PC-9 (cell line): ENCODE measurements around the gene ARPC4. TPM values are rescaled to one million over a fixed set of nuclear protein-coding genes. Genes with fewer than 3 reads are reported as not detected.

Experiments used
- BruUV-seq: library from RNA; stranded (reverse); fragments of 400-500 nt; replicated peaks from 2 replicates; lab custom pipeline; 2021; lab: Mats Ljungman, UMichigan
- CTCF ChIA-PET: fragments of 300-600 bp; sonication (Branson Sonifier 250); formaldehyde crosslinking; loops from one replicate; lab custom pipeline; 2022; ENCODE audit warnings: antibody characterized with exemption; lab: Charles Lee
- POLR2A ChIA-PET: fragments of 300-600 bp; sonication (Branson Sonifier 250); formaldehyde crosslinking; loops from one replicate; lab custom pipeline; 2022; ENCODE audit warnings: antibody characterized with exemption; ENCODE audit not compliant: unreplicated experiment; lab: Charles Lee
- DNase-seq, 2 experiments: peaks; one replicate each; pipeline versions ENCODE4 v3.0.0 to v3.0.0-alpha.2; 2015 to 2022; ENCODE audit warnings: mixed read lengths in 1 of 2
- H2AFZ ChIP-seq: fragments of 200-600 bp; sonication (generic); 2 replicates; pipeline ENCODE4 v1.8.1; 2017; ENCODE audit warnings: antibody characterized with exemption
- H3F3A ChIP-seq: fragments of 200-600 bp; sonication (generic); 2 replicates; pipeline ENCODE4 v1.8.1; 2017; ENCODE audit warnings: antibody characterized with exemption, mild to moderate bottlenecking, low read depth; ENCODE audit not compliant: insufficient read depth
- H3K27ac ChIP-seq: fragments of 200-600 bp; sonication (generic); 2 replicates; pipeline ENCODE4 v1.6.1; 2016; ENCODE audit warnings: mixed run types
- H3K27me3 ChIP-seq: fragments of 200-600 bp; sonication (generic); 2 replicates; pipeline ENCODE4 v1.6.1; 2016; ENCODE audit warnings: low read depth, mixed run types; ENCODE audit not compliant: insufficient read depth
- H3K36me3 ChIP-seq: fragments of 200-600 bp; sonication (generic); 2 replicates; pipeline ENCODE4 v1.6.1; 2016; ENCODE audit warnings: low read depth, mixed run types
- H3K4me1 ChIP-seq: fragments of 200-600 bp; sonication (generic); replicated peaks from 2 replicates; pipeline ENCODE4 v1.6.1; 2016; ENCODE audit warnings: mixed run types; ENCODE audit not compliant: insufficient read depth
- H3K4me2 ChIP-seq: fragments of 200-600 bp; sonication (generic); 2 replicates; pipeline ENCODE4 v1.6.1; 2017; ENCODE audit warnings: mixed run types
- H3K4me3 ChIP-seq: fragments of 200-600 bp; sonication (generic); 2 replicates; pipeline ENCODE4 v1.6.1; 2016; ENCODE audit warnings: mixed run types
- H3K79me2 ChIP-seq: fragments of 200-600 bp; sonication (generic); 2 replicates; pipeline ENCODE4 v1.6.1; 2017; ENCODE audit warnings: low read depth, mixed run types
- H3K9me2 ChIP-seq: fragments of 200-600 bp; sonication (generic); 2 replicates; pipeline ENCODE4 v1.8.1; 2017; ENCODE audit warnings: mild to moderate bottlenecking; ENCODE audit not compliant: insufficient read depth
- H3K9me3 ChIP-seq: fragments of 200-600 bp; sonication (generic); 2 replicates; pipeline ENCODE4 v1.8.1; 2016; ENCODE audit warnings: low read depth; ENCODE audit not compliant: insufficient read depth
- H4K20me1 ChIP-seq: fragments of 200-600 bp; sonication (generic); 2 replicates; pipeline ENCODE4 v1.8.1; 2017; ENCODE audit not compliant: insufficient read depth
- EZH2 ChIP-seq: fragments of 200-600 bp; sonication (generic); IDR thresholded peaks from 2 replicates; pipeline ENCODE4 v1.8.0; 2017; ENCODE audit warnings: antibody characterized with exemption, low read depth
- intact Hi-C: fragments of 100-400 bp; cut with micrococcal nuclease; formaldehyde crosslinking; loops from one replicate; pipeline ENCODE4 v1.10.0; 2022; ENCODE audit not compliant: unreplicated experiment
- total RNA-seq: library from RNA; stranded (reverse); gene quantifications from 2 replicates; pipeline ENCODE4 v1.2.3, GENCODE V29; 2021
- TF ChIP-seq, protein P1 (sequence below): fragments of 200-600 bp; sonication (generic); conservative IDR thresholded peaks from 2 replicates; pipeline ENCODE4 v1.6.1; 2017; ENCODE audit warnings: mixed run types, antibody characterized with exemption, mild to moderate bottlenecking, moderate library complexity

Gene ARPC4
- total RNA-seq, 1 experiment from 2014 or later = 127 TPM

DNA sequence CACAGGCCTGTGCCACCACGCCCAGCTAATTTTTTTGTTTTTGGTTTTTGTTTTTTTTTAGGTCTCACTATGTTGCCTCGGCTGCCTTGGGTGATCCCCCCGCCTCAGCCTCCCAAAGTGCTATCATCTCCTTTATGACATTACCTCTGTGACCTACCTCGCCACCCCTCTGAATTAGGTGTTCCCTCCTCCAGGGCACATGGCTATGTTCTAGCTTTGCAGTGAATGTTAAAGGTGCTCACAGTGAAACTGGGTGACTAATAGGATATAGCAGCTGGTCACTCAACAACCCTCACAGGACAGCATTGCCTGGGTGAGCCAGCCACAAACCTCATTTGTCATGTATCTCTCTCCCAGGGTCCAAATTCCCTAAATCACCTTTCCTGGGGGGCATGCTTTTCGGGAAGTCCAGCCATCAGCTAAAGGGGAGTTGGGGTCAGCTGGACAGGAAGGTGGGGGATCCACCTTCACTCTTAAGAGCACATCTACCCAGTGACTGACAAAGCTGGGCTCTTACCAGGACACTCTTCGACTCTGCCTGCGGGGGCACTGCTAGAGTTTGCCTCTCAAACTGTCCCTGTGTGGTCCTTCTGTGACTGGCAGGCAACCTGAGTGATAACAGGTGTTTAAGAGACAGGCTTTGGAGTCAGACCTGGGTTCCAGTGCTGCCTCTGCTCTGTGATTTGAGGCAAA, 15.6 kb downstream of the ARPC4 start:
- Histone ChIP-seq H3K27me3 (no peaks in the 10 kb centered on the region), H3F3A (peaks cover 36% of the 10 kb centered on the region), H3K79me2 (no peaks in the 10 kb centered on the region), H3K4me3 (no peak overlapping the region), H3K36me3 (peaks cover 16% of the 10 kb centered on the region), H3K9me3 (no peaks in the 10 kb centered on the region), H4K20me1 (0 out of 2 replicates have a peak, but pooled peaks cover 7% of the 10 kb centered on the region), H3K4me1 (peaks cover 19% of the 10 kb centered on the region), H3K27ac (peak overlapping the region; percentile 62), H3K9me2 (no peaks in the 10 kb centered on the region), H3K4me2 (peak overlapping the region; percentile 95; the same call in 1 of the 2 replicates), H2AFZ (no peak overlapping the region)
- DNase-seq = peak; percentile 29 to 54
- intact Hi-C loops = loop anchor here (10.0 kb wide), 1 partner anchor 304 kb away; no protein-coding TSS in a partner anchor
- POLR2A ChIA-PET = interaction anchor here (0.5 to 0.7 kb wide), 2 partner anchors 62 to 301 kb away, joined by 3 to 5 read pairs; no protein-coding TSS in a partner anchor
- TF ChIP-seq, protein P1, sequence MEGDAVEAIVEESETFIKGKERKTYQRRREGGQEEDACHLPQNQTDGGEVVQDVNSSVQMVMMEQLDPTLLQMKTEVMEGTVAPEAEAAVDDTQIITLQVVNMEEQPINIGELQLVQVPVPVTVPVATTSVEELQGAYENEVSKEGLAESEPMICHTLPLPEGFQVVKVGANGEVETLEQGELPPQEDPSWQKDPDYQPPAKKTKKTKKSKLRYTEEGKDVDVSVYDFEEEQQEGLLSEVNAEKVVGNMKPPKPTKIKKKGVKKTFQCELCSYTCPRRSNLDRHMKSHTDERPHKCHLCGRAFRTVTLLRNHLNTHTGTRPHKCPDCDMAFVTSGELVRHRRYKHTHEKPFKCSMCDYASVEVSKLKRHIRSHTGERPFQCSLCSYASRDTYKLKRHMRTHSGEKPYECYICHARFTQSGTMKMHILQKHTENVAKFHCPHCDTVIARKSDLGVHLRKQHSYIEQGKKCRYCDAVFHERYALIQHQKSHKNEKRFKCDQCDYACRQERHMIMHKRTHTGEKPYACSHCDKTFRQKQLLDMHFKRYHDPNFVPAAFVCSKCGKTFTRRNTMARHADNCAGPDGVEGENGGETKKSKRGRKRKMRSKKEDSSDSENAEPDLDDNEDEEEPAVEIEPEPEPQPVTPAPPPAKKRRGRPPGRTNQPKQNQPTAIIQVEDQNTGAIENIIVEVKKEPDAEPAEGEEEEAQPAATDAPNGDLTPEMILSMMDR = peak; percentile 64
- no peak for TF ChIP-seq EZH2
- no TSS peak for BruUV-seq
- CTCF ChIA-PET = interaction anchor here (0.5 kb wide), 1 partner anchor 304 kb away, joined by 4 read pairs; no protein-coding TSS in a partner anchor

DNA sequence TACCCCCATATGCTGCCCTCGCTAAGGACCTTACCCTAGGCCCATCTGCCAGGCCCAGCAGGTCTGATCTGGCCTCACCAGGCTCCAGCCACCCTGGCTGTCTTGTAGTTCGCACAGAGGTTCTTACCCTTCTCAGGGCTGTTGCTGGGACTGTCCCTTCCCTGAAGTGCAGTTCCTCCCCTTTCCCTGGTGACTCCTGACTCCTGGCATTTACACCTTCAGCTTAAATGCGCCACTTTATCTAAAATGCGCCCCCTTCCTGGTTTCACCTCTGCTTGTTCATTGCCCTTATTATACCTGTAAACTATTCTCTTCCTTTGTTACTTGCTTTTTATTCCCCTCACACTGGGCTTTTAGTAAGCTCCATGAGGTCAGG, 16.3 kb downstream of the ARPC4 start:
- peak overlapping the region; percentile 62 for H3K27ac ChIP-seq
- H4K20me1 ChIP-seq = 0 out of 2 replicates have a peak, but pooled peaks cover 6% of the 10 kb centered on the region
- intact Hi-C loops = loop anchor here (10.0 kb wide), 1 partner anchor 304 kb away; no protein-coding TSS in a partner anchor
- peak overlapping the region; percentile 66 for H3K4me3 ChIP-seq
- H2AFZ ChIP-seq = no peak overlapping the region
- peaks cover 19% of the 10 kb centered on the region for H3K4me1 ChIP-seq
- no peaks in the 10 kb centered on the region for H3K27me3 ChIP-seq
- H3K36me3 ChIP-seq = peaks cover 11% of the 10 kb centered on the region; the same call in 1 of the 2 replicates
- H3K9me3 ChIP-seq = no peaks in the 10 kb centered on the region
- DNase-seq = peak; percentile 27 to 50
- CTCF ChIA-PET = interaction anchor here (0.5 to 0.6 kb wide), 2 partner anchors 30 to 304 kb away, joined by 4 to 5 read pairs; no protein-coding TSS in a partner anchor
- no TSS peak for BruUV-seq
- no peaks in the 10 kb centered on the region for H3K79me2 ChIP-seq
- H3K4me2 ChIP-seq = peak overlapping the region; percentile 95
- peaks cover 36% of the 10 kb centered on the region for H3F3A ChIP-seq
- TF ChIP-seq EZH2 = no peak
- TF ChIP-seq, protein P1 = no peak
- POLR2A ChIA-PET = interaction anchor here (0.7 to 0.9 kb wide), 3 partner anchors 16 to 178 kb away, joined by 3 to 4 read pairs (median 3); partner anchors contain the start of genes ARPC4 and EMC3
- H3K9me2 ChIP-seq = no peaks in the 10 kb centered on the region

DNA sequence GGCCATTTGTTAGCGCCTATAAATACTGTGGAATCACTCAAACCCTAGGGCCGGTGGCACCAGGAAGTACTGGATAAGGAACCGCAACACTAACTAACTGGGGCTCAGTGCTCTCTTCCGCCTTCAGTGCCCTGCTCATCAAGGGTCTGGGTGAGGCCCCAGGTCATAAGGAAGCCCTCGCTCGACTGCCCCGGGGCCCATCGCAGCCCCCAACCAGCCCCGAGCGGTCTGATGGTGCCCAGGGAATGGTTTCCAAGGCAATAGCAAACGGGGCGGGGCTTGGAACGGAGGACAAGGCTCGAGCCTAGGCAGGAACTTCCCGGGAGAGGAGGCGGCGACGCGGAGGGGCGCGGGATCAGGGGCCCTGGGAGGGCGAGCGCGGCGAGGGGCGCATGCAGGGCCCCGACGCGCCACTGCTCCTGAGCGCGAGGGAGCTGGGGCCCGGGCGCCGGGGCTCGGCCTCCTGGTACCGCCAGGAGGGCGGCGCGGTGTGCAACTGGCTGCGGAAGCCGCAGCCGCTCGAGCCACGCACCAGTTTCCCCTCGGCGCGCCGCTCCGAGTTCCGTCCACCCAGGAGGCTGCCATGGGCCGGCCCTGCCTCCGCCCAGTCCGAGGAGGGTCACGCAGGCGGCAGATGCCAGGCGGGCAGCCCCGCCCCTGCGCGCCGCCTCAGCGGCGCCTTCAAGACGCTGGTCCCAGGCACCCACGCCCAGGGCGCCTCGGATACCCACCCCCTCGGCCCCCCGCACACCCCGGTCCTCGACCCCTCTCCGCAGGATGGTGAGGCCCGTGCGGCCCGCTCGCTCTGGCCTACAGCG, 16.9 kb downstream of the ARPC4 start, which contains the start of gene TTLL3:
TSS of gene TTLL3 (plus strand) at position 648 of the 818 bp plus-strand sequence. CDS start 400 bp downstream, outside the sequence.
- Histone ChIP-seq H3K27me3 (no peaks in the 10 kb centered on the region), H3K4me3 (peak within 1 kb of the TSS; percentile 66), H3K27ac (peak within 1 kb of the TSS; percentile 62), H3K4me1 (peaks cover 19% of the 10 kb centered on the region), H4K20me1 (0 out of 2 replicates have a peak, but pooled peaks cover under 1% of the 10 kb centered on the region), H3K9me2 (no peaks in the 10 kb centered on the region), H3K36me3 (peaks cover 6% of the 10 kb centered on the region; the same call in 1 of the 2 replicates), H3K4me2 (peak within 1 kb of the TSS; percentile 95), H2AFZ (peak within 1 kb of the TSS; percentile 77), H3F3A (peaks cover 36% of the 10 kb centered on the region), H3K9me3 (no peaks in the 10 kb centered on the region), H3K79me2 (no peaks in the 10 kb centered on the region)
- BruUV-seq = TSS peak; percentile 73
- TF ChIP-seq, protein P1 = no peak
- TF ChIP-seq EZH2 = no peak
- ChIA-PET POLR2A (interaction anchor here (0.7 to 0.9 kb wide), 3 partner anchors 17 to 177 kb away, joined by 3 to 4 read pairs (median 3); partner anchors contain the start of genes ARPC4 and EMC3), CTCF (interaction anchor here (0.6 kb wide), 1 partner anchor 29 kb away, joined by 5 read pairs; no protein-coding TSS in a partner anchor)
- intact Hi-C loops = loop anchor here (2.0 to 10.0 kb wide), 2 partner anchors 137 to 305 kb away; no protein-coding TSS in a partner anchor
- peak in 1 of 2 experiments; percentile 62 for DNase-seq
